Measurements from ENCODE around the gene ALK.

The ALK gene

DNA sequence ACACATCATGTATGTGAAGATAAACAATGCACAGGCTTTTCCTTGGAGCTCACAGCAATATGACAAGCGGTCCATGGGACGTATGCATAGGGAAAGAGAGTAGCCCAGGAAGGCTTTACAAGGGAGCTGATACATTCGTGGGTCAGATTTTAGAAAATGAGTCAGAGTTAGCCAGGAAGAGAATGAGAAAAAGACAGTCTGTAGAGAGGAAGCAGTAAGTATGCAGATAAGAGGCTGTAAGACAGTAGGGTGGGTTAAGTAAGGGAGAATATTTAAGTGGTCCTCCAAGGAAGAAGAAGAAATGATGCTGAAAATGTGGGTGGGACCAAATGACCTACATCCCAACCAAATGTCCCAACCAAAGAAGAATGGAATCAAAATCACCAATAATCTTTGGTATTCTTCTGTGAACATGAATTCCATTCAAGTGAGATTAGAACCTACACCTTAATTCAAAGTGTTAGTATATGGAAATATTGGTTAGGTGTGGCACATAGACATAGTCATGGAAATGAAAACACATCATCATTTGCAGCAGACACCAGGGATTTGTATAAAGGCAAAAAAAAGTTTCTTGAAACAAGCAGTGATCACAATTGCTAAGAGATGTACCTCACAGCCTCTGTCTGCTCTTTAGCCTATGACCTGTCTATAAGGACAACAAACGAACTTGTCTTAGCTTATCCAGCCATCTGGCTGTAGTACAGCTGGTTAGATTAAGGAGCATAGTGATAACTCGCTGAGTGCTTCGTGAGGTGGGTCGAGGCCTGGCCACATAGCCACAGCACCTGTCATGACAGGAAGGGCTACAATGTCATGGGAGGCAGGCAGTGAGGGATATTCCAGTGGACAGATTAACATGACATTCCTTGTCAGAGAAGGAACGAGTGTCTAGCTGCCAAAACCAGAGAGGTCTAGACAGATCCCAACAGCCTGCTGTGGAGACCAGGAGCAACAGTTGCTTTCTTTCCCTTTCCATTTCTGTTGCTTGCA lies 133.6 kb downstream of the ALK start:
- no peak for DNase-seq

DNA sequence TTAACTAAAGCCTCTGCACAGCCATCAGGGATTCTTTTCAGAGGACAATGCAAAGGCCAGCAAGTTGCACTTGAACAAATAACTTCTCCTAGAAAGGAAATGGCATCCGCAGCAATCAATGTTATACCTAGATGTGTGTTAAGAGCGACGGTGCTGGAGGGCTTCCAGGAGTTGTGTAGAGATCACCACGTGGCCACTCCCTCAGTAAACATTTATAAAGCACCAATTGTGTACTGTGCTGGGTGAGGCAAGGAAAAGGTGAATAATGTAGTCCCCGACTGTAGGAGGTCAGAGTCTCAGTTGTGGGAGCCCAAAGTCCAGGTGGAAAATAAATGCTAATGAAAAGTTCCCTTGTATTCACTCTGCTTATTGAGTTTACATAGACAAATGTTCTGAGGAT lies 135.0 kb downstream of the ALK start:
- DNase-seq, result no peak

DNA sequence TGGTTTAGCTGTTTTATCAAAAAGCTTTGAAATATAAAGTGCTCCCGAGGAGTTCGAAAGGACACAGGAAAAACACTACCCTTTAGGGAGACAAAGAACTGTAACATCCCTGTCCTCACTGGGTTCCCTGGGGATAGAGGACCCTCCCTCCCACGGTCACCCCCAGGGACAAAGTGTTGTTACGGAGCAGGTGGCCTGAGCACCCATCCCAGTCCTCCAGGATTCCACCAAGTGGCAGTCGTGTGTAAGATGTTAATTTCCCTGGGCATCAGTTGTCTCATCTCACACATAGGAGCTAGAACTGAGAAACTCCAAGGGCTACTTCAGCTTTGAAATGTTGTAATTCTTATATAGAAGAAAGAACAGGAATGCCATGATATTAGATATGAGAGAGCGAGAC lies 137.7 kb downstream of the ALK start:
- no peak for DNase-seq

DNA sequence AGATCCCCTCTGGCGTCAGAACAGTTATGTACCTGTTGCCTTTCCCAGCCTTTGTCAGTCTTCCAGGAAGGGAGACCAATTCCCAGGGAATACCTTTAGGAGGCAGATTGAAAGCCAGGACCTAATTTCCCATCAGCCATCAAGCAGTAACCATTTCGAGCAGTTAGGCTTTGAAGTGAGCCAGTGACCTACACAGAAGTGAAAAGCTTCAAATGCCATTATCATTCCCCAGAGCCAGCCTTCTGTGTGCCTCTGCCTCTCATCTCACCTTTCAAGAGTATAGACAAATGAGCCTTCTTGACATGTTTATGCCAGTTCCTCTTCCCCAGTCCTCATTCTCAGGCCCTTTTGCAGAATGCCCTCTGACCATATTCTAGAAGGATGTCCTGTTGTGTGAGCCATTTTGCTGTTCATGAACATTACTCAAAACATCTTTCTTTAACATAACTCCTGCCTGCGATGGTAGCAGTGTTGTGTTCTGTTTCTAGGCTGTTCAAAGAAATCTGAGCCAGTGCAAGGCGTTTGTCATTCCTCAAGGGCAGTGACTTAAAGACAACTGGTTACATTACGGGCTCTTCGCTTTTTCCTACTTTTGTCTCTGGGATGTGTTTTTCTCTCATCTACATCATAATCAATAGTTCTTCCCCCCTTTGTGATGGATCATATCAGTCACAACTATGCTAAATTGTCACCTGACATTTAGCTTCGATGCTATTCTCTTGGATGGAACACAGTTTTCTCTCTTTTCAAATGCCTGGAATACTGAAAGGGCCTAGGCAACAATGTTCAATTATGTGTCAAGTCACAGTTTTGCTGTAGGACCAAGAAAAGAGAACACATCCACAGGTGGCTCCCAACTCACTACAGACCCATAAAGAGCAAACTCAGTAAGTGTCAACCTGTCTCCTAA lies 138.6 kb downstream of the ALK start:
- no peak for DNase-seq

GRCh38 chr2:29782087-29782486 lies 139.3 kb downstream of the ALK start:
- no peak for DNase-seq

DNA sequence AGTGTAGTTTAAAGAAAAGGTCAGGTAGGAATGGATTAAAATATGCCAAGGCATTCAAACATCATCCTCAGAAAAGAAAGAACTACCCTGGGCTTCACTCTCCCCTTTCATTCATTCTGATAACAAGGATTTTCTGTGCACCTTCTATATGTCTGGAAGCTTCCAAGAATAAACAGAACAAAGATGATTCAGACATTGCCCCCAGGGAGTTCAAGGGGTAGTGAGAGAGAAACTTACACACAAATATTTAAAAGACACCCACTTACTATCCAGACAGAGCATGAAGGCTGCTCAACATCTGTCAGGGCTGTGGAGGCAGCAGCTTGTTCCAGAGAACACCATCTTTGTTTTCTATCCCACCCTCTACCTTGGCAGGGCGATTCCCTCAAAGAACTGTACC lies 140.5 kb downstream of the ALK start:
- DNase-seq, result no peak

- DNase-seq, result no peak
These were observed 144.2 kb downstream of the ALK start for GRCh38 chr2:29777161-29777560.

DNA sequence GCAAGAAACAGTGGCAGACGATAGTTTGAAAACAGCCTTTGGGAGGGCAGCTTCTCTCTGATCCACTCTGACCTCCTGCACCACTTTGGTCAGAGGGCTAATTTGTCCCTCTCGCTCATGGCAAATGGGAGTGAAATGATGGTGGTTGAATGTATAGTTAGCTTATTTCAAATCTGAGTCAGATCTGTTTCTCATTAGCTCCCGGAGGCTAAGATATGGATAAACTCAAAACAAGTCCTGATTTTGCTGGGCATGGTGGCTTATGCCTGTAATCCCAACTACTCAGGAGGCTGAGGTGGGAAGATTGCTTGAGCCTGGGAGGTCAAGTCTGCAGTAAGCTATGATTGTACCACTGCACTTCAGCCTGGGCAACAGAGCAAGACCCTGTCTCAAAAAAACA lies 145.0 kb downstream of the ALK start:
- no peak for DNase-seq

GRCh38 chr2:29775937-29776336 lies 145.4 kb downstream of the ALK start:
- no peak for DNase-seq

- DNase-seq, result no peak
These were observed 146.8 kb downstream of the ALK start for GRCh38 chr2:29774624-29775023.

- no peak for DNase-seq
These were observed 150.5 kb downstream of the ALK start for GRCh38 chr2:29770846-29771245.

DNA sequence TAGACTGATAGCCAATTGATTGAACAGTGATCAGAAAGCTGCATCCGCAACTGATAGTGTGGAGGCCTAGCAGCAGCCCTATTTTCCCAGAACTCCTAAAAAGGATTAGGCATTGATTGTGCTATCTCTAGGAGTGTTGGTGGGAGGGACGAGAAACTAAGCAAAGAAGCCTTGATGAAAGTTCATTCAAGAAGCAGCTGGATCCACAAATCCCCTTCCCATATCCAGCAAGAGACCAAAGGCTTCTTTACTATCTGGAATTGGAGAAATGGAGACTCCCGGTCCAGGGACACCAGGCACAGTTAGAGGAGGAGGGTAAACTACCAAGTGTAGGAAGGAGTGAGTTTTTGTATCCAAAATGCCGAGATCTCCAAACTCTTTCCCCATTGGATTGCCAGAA lies 151.5 kb downstream of the ALK start:
- no peak for DNase-seq

- DNase-seq, result no peak
These were observed 153.6 kb downstream of the ALK start for GRCh38 chr2:29767606-29768335.

DNA sequence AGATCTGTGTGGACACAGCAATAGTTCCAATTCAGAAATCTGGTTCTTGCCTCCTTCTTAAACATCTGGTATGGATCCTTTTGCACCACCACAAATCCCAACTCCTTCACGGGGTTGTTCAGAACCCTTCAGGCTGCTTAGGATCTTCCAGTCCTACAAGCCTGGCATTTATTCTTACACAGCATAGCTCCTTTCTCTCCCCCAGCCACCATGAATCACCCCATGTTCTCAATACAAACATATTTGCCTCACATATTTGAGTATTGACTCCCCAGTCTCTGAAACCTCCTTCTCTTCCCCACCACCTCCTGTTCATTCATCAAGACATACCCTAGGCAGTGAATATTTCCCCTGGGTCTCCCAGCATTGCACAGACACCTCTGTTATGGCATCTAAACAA lies 155.2 kb downstream of the ALK start:
- DNase-seq, result no peak

- no peak for DNase-seq
These were observed 155.7 kb downstream of the ALK start for GRCh38 chr2:29765721-29766120.

DNA sequence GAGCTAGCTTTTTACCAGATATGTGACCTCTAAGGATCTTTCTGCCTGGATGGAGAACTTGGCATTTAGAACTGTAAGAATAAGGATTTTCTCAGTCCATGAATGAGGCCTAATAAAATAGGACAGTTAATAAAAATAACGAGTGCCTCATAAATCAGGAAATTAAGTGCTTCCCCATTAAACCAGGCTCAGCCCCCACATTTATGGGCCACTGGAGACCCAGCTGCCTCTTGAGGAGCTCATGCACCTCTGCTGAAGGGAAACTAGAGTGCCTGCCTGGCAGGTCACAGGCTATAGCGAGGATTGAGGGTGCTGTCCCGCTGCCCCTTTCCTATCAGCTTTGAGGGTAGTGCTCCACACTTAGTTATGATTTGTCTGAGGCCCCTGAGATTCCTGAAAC lies 158.0 kb downstream of the ALK start:
- no peak for DNase-seq

GRCh38 chr2:29762239-29762638 lies 159.1 kb downstream of the ALK start:
- DNase-seq, result no peak

- no peak for DNase-seq
These were observed 160.1 kb downstream of the ALK start for GRCh38 chr2:29761278-29761677.

GRCh38 chr2:29760008-29760407 lies 161.4 kb downstream of the ALK start:
- no peak for DNase-seq

DNA sequence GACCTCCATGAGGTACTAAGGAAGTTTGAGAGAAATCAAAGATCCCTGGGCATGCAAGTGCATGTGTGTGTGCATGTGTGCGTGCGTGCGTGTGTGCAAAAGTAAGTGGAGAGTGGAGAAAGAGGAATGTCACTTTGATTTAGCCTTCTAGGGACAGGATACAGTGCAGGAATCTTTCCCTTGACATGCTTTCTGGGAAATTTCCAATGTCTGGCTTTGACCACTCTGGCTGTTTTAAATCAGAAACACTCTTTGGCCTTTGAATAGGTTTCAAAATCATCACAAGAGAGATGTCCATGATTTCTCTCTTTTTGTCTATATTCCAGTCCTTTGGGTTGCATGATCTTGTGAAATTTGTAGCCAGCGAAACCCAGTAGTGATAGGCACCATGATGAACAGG lies 162.0 kb downstream of the ALK start:
- DNase-seq, result no peak

DNA sequence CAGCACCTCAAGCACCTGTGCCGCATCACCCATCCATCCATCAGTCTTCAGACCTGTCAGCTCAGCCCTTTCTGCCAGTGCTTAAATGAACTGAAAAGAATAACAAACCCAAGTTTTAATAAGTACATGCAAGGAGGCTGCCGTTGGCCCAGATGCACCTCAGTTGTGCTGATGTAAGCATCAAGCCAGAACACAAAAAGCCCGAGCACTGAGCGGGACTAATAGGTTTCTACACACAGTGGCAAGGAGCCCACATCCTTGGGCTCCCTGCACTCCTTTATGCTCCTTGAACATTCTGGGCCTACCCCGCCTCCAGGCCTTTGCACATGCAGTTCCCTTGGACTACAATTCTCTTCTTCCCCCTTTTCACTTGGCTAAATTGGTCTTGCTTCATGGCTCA lies 165.6 kb downstream of the ALK start:
- DNase-seq, result no peak

- DNase-seq, result no peak
These were observed 166.2 kb downstream of the ALK start for GRCh38 chr2:29755233-29755632.
